ENCODE results near the gene DDI2.
A peak's percentile ranks its signal among the peaks of the same experiment; 100 is the strongest.

Gene DDI2

DNA sequence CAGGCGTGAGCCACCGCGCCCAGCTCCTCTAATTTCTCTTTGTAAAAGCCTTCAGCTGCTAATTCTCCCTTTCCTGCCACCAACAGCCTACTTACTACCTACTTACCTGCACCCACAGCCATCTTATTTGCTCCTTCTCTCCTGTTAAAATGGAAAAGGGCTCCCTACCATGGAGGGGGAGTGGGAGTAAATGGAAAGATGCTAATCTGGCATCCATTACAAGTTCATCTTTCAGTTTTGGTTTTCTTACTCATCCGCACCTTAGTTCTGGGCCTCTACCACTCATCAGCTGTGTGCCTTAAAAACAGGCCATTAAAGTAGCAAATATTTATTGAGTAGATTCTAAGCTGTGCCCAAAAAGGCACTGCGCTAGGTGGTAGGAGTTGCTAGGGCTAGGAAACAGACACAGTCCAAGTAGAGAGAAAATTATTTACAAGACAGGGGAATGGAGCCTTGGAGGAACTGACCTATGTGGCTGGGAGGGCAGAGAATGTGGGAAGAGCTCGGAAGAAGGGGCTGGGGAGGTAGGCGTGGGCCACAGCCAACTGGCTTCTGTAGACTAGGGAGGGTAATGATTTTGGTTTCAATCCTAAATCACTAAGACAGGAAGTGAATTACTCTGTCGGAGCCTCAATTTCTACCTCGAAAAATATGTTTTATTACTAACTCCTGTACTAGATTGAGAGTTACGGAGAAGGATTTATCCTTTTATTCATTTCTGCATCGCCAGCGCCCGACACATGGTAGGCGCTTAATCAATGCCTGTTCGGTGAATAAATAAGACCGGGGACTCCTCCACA, 685 bp upstream of the DDI2 start:
- Histone ChIP-seq H3K27ac (peak overlapping the region; percentile 45), H3K4me3 (ENCODE audit: low read depth, low read length) (peak overlapping the region; percentile 58), H3K36me3 (replicated peaks) (no peaks in the 10 kb centered on the region), H3K27me3 (replicated peaks) (no peaks in the 10 kb centered on the region)
- in situ Hi-C loops (cut with HindIII; ENCODE audit: low pct_ligation_motif_present, low sequenced_read_pairs) = no loop called here
- TF ChIP-seq, protein P1, sequence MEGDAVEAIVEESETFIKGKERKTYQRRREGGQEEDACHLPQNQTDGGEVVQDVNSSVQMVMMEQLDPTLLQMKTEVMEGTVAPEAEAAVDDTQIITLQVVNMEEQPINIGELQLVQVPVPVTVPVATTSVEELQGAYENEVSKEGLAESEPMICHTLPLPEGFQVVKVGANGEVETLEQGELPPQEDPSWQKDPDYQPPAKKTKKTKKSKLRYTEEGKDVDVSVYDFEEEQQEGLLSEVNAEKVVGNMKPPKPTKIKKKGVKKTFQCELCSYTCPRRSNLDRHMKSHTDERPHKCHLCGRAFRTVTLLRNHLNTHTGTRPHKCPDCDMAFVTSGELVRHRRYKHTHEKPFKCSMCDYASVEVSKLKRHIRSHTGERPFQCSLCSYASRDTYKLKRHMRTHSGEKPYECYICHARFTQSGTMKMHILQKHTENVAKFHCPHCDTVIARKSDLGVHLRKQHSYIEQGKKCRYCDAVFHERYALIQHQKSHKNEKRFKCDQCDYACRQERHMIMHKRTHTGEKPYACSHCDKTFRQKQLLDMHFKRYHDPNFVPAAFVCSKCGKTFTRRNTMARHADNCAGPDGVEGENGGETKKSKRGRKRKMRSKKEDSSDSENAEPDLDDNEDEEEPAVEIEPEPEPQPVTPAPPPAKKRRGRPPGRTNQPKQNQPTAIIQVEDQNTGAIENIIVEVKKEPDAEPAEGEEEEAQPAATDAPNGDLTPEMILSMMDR (IDR thresholded peaks at IDR 0.05; ENCODE audit: low read depth, low read length, missing control alignments) = no peak
- DNase-seq = no peak

DNA sequence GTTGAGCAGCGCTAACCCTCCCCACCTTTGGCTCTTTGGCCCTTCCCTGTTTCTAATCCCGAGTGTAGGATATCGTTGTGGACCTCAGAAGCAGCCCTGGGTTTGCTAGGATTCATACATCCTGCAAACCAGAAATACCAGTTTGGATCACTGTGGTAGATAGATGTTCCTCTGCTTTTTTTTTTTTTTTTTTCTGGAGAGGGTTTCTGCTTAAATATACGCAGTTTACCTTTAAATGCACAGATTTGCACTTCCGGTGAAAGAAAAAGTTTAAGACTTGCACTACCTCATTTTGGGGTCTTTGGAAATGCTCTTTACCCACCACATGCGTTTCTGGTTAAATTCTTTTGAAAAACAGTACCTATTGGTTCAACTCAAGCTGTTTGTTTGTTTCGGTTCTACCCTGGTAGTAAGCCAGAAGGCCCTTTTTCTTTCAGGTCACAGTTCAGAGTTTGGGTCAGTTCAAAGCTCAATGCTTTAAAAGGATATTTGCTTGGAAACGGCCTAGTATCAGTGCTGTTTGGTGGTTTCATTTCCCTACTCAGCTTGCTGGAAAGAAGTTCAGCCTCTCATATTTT, 908 bp downstream of the DDI2 start:
- no peak for DNase-seq
- Histone ChIP-seq H3K27me3 (replicated peaks) (no peaks in the 10 kb centered on the region), H3K27ac (peak overlapping the region; percentile 81), H3K36me3 (replicated peaks) (no peaks in the 10 kb centered on the region), H3K4me3 (ENCODE audit: low read depth, low read length) (peak overlapping the region; percentile 98)
- TF ChIP-seq, protein P1 (IDR thresholded peaks at IDR 0.05; ENCODE audit: low read depth, low read length, missing control alignments) = no peak
- in situ Hi-C loops (cut with HindIII; ENCODE audit: low pct_ligation_motif_present, low sequenced_read_pairs) = no loop called here

DNA sequence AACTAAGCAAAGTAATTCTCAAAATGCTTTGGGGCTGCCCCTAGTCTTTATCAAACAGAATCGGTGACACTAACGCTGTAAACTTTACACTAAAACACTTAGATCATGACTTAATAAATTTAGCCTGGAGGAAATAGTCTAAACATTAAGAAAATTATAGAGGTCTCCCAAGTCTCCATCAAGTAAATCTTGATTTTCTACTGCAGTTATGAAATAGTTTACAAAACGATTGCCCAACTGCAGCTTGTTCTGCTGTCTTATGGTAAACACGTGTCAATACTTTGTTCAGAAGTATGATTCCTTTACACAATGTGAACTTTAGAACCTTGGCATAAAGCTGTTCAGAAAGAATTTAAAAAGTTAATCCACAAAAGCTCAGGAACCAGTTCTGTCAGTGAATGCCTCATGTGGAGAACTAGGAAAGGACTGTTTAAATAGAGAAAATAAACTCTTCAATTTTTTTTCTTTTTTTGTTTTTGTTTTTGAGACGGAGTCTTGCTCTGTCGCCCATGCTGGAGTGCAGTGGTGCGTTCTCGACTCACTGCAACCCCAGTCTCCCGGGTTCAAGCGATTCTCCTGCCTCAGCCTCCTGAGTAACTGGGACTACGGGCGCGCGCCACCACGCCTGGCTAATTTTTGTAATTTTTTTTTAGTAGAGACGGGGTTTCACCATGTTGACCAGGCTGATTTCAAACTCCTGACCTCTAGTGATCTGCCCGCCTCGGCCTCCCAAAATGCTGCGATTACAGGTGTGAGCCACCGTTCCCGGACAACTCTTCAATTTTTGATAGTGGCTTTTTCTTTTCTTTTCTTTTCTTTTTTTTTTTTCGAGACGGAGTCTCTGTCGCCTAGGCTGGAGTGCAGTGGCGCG, 1.6 kb downstream of the DDI2 start:
- H3K36me3 ChIP-seq (replicated peaks) = no peaks in the 10 kb centered on the region
- no peaks in the 10 kb centered on the region for H3K27me3 ChIP-seq (replicated peaks)
- TF ChIP-seq, protein P1 (IDR thresholded peaks at IDR 0.05; ENCODE audit: low read depth, low read length, missing control alignments) = no peak
- in situ Hi-C loops (cut with HindIII; ENCODE audit: low pct_ligation_motif_present, low sequenced_read_pairs) = no loop called here
- no peak for DNase-seq
- H3K4me3 ChIP-seq (ENCODE audit: low read depth, low read length) = peak overlapping the region; percentile 98
- peak overlapping the region; percentile 81 for H3K27ac ChIP-seq

DNA sequence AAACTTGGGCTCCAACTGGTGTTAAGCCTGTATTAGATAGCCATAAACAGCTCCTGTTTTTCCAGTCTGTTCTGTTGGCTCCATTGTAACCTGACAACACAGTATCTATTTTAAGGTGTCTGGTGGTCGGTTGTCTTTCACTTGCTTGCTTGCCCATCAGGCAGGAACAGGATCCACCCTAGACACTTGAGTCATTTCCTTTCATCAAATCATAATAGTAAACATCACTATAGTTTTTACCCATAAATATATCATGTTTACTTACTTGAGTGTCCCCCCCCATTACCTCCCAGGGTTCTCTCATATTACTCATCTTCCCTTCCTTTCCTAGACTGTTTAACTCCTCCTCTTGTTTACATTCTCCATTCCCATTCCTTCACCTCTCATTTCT, 2.9 kb downstream of the DDI2 start:
- no peak overlapping the region for H3K4me3 ChIP-seq (ENCODE audit: low read depth, low read length)
- H3K27me3 ChIP-seq (replicated peaks) = no peaks in the 10 kb centered on the region
- in situ Hi-C loops (cut with HindIII; ENCODE audit: low pct_ligation_motif_present, low sequenced_read_pairs) = no loop called here
- DNase-seq = peak; percentile 63
- TF ChIP-seq, protein P1 (IDR thresholded peaks at IDR 0.05; ENCODE audit: low read depth, low read length, missing control alignments) = no peak
- H3K36me3 ChIP-seq (replicated peaks) = no peaks in the 10 kb centered on the region
- peak overlapping the region; percentile 62 for H3K27ac ChIP-seq

DNA sequence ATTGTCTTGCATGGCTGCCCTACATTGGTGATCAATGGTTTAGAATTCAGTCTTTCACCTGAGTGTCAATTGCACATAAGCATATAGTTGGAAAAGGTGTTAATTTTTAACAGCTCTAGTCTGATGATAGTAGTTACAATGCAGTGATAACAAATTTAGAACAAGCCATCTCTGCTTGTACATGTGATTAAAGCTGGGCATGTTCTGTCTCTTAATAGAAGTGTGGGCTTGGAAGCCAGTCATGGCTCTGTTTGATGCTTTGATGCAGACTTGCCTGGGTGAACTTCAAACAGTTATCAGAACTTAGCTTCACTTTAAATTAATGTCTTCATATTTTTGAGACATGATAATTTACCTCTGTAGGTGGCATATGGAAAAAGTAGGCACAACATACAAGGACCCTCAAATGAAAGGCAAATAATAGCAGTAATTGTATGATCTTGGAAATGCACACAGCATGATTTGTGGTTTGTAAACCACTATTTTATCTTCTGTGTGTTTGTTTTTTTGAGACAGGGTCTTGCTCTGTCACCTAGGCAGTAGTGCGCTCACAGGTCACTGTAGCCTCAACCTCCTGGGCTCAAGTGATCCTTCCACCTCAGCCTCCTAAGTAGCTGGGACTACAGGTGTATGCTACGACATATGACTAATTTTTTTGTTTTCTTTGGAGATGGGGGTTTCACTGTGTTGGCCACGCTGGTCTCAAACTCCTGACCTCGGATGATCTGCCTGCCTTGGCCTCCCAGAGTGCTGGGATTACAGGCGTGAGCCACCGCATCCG, 3.8 kb downstream of the DDI2 start:
- H3K27ac ChIP-seq = no peak overlapping the region
- in situ Hi-C loops (cut with HindIII; ENCODE audit: low pct_ligation_motif_present, low sequenced_read_pairs) = no loop called here
- no peak overlapping the region for H3K4me3 ChIP-seq (ENCODE audit: low read depth, low read length)
- H3K27me3 ChIP-seq (replicated peaks) = no peaks in the 10 kb centered on the region
- DNase-seq = no peak
- TF ChIP-seq, protein P1 (IDR thresholded peaks at IDR 0.05; ENCODE audit: low read depth, low read length, missing control alignments) = no peak
- H3K36me3 ChIP-seq (replicated peaks) = no peaks in the 10 kb centered on the region

All from brain microvascular endothelial cell (primary cell).